WERI-Rb-1 (cell line): ENCODE measurements around the gene PPP2R2C.

Source experiments
- DNase-seq: peaks from one replicate; pipeline ENCODE4 v3.0.0-alpha.2; 2020
- H3K27ac ChIP-seq: fragments of 250-450 bp; sonication (Bioruptor Pico); 2 replicates; pipeline ENCODE4 v1.5.1; 2020; ENCODE audit warnings: mild to moderate bottlenecking, moderate library complexity
- H3K27me3 ChIP-seq: fragments of 250-450 bp; sonication (Bioruptor Pico); 2 replicates; pipeline ENCODE4 v1.5.1; 2021; ENCODE audit warnings: mild to moderate bottlenecking, low read depth, moderate library complexity; ENCODE audit not compliant: insufficient read depth, severe bottlenecking
- H3K36me3 ChIP-seq: fragments of 250-450 bp; sonication (Bioruptor Pico); 2 replicates; pipeline ENCODE4 v1.5.1; 2020; ENCODE audit warnings: mild to moderate bottlenecking, moderate library complexity
- H3K4me3 ChIP-seq: 2 replicates; pipeline ENCODE4 v1.5.1; 2011; ENCODE audit warnings: low read depth, mild to moderate bottlenecking, control low read depth, low read length
- H3K9me3 ChIP-seq: fragments of 250-450 bp; sonication (Bioruptor Pico); 2 replicates; pipeline ENCODE4 v1.5.1; 2021; ENCODE audit warnings: mild to moderate bottlenecking, moderate library complexity; ENCODE audit not compliant: severe bottlenecking
- CTCF ChIP-seq: IDR thresholded peaks from 2 replicates; pipeline ENCODE4 v1.5.1; 2011; ENCODE audit warnings: low read depth, mild to moderate bottlenecking, control low read depth, inconsistent platforms, low read length

PPP2R2C gene

GRCh38 chr4:6472387-6473263, at the start of gene PPP2R2C:
Gene PPP2R2C, minus strand, starts transcription at chr4:6472614. Its CDS starts 385 bp downstream, at chr4:6472229.
- peak within 1 kb of the TSS; percentile 57 for H3K4me3 ChIP-seq
- TF ChIP-seq CTCF, result no peak

GRCh38 chr4:6520978-6521377, 48.6 kb upstream of the PPP2R2C start:
- Histone ChIP-seq H3K36me3 (no peaks in the 10 kb centered on the region), H3K9me3 (peaks cover 4% of the 10 kb centered on the region), H3K27me3 (no peaks in the 10 kb centered on the region), H3K27ac (no peak overlapping the region), H3K4me3 (no peak overlapping the region)
- no peak for DNase-seq
- no peak for TF ChIP-seq CTCF

More at GRCh38 chr4:6472387-6473263, at the start of gene PPP2R2C:
- Histone ChIP-seq H3K36me3 (no peaks in the 10 kb centered on the region), H3K27ac (no peak within 1 kb of the TSS), H3K9me3 (no peaks in the 10 kb centered on the region), H3K27me3 (peaks cover 16% of the 10 kb centered on the region)
- peak; percentile 49 for DNase-seq

- TF ChIP-seq CTCF, result no peak
These were observed 47.7 kb upstream of the PPP2R2C start for GRCh38 chr4:6520051-6520636.

GRCh38 chr4:6517171-6517570, 44.8 kb upstream of the PPP2R2C start:
- Histone ChIP-seq H3K36me3 (no peaks in the 10 kb centered on the region), H3K4me3 (no peak overlapping the region), H3K27ac (no peak overlapping the region), H3K9me3 (peaks cover 4% of the 10 kb centered on the region), H3K27me3 (no peaks in the 10 kb centered on the region)
- no peak for DNase-seq
- no peak for TF ChIP-seq CTCF

More at GRCh38 chr4:6520051-6520636, 47.7 kb upstream of the PPP2R2C start:
- no peaks in the 10 kb centered on the region for H3K27me3 ChIP-seq
- peaks cover 4% of the 10 kb centered on the region for H3K9me3 ChIP-seq
- DNase-seq, result no peak
- no peaks in the 10 kb centered on the region for H3K36me3 ChIP-seq
- H3K4me3 ChIP-seq, result no peak overlapping the region
- no peak overlapping the region for H3K27ac ChIP-seq

GRCh38 chr4:6516762-6517161, 44.3 kb upstream of the PPP2R2C start:
- no peak overlapping the region for H3K4me3 ChIP-seq
- no peak overlapping the region for H3K27ac ChIP-seq
- peaks cover 4% of the 10 kb centered on the region for H3K9me3 ChIP-seq
- H3K36me3 ChIP-seq, result no peaks in the 10 kb centered on the region
- no peaks in the 10 kb centered on the region for H3K27me3 ChIP-seq
- DNase-seq, result no peak
- TF ChIP-seq CTCF, result no peak
